GM20431 (cell line): ENCODE data around the gene ADA.
"Not testable (repeated sequence)": the region's sequence is repeated elsewhere in the genome, so short reads cannot be mapped to it uniquely, and the experiment has no call there.

Experiments used
- in situ Hi-C: fragments of 300-500 bp; cut with MseI, MboI; formaldehyde crosslinking; loops from one replicate; pipeline ENCODE4 v1.15.0; 2020; ENCODE audit warnings: low sequenced_read_pairs; ENCODE audit not compliant: unreplicated experiment

ADA gene

DNA sequence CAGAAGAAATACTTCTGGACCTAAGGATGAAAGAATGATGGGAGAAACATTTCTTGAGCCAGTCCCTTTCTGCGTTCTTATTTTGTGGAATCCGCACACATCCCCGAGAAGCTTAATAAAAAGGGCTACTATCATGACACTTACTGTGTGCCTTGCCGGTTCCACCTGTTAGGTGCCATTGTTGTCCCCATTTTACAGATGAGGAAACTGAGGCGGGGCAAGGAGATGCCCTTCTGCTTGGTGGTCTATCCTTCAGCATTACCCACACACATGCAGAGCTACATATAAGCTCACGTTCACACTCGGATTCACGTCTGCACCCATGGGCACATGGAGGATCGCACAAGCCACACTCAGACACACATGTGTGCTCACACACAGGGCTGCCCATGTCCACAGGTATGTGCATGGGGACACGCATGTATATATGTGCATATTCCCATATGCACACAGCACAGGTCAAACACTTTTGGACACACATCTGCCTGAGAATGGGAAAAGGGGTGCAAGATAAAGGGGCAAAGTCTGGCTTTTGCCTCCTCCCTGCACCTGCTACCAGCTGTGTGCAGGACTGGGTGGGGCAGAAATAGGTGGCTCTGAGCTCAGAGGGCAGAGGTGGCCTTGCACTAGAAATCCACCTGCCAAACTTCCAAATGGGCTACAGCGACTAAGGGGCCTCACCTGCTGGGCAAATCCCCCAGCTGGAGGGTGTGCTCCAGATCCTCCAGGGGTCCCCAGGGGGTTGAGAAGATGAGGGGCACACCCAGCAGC is 30.5 kb upstream of the ADA start:
- in situ Hi-C loops, result no loop called here

DNA sequence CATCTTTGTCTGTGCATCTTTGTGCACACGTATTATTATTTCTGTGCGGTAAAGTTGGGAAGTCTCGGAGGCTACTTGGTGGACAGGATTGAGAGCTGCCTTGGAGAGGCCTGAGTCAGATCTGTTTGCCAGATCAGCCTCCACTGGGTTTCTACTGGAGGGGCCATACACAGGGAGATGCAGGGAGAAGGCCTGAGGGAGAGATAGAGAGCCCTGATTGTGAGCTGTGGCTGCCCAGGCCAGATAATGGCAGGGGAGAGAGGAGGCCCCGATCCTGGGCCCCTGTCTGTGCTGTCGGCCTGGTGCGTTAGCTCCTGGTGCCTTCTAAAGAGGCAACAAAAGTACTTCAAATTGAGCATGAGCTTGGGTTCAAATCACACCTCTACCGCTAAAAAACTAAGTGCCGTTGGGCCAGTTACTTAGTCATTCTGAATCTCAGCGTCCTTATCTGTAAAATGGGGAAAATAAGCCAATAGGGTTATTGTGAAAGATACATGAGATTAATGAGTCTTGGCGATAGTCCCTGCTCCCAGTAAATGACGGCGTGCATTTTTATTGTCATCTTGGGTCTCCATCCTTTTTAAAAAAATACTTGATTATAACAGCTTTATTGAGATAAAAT is 27.6 kb upstream of the ADA start:
- in situ Hi-C loops, result no loop called here

DNA sequence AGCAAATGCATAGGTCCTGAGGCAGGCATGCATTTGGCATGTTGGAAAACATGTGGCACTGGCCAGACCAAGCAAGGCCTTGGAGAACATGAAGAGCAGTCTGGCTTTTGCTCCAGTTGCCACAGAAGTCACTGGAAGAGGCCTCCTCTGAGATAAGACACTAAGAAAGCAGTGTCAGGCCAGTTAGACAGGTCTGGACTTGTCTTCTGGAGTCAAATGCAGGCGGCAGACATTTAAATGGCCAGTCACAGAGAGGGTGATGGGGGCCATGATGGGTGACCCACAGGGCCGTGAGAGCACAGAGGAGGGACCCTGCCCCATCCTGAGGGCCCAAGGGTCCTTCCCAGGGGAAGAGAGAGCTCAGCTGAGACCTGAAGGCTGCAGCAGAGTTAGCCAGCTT is 26.7 kb upstream of the ADA start:
- in situ Hi-C loops, result no loop called here

DNA sequence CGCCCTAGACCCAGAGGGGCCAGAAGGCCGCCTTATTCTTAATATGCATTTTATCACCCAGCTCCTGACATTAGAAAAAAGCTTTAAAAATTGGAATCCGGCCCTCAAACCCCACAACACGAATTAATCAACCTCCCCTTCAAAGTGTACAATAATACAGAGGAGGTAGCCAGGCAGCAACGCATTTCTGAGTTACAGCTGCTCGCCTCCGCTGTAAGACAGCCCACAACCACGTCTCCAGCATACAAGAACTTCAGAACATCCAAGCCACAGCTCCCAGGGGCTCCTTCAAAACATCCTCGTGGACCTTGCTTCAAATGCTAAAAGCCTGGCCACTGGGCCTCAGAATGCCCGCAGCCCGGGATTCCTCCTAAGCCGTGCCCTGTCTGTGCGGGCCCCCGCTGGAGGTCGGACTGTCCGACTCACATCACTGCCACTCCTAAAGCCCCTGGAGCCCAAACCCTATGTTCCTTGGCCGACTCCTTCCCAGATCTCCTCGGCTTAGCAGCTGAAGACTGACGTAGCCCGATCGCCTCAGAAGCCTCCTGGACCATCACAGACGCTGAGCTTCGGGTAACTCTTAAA is 20.9 kb upstream of the ADA start:
- in situ Hi-C loops, result not testable (repeated sequence)

DNA sequence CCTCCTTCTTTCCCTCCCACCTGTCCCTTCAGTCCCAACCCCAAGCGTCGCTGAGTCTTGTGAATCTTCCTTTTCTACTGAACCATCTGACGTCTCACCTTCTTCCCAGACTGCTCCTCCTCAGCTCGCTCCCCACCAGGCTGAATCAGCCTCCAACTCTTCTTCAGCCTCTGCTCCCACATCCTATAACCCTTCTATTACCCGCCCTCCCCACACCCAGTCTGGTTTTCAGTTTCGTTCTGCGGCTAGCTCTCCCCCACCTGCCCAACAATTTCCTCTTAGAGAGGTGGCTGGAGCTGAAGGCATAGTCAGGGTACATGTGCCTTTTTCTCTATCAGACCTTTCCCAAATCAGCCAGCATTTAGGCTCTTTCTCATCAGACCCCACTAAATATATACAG is 20.0 kb upstream of the ADA start:
- in situ Hi-C loops, result not testable (repeated sequence)

DNA sequence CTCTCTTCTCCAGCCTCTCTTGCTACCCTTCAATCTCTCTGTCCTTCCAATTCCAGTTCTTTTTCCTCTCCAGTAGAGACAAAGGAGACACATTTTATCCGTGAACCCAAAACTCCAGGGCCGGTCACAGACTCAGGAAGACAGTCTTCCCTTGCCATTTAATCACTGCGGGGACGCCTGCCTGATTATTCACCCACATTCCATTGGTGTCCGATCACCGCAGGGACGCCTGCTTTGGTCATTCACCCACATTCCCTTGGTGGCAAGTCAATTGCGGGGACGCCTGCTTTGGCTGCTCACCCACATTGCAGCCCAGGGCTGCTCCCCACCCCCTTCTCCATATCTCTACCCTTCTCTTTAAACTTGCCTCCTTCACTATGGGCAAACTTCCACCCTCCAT is 19.4 kb upstream of the ADA start:
- in situ Hi-C loops, result not testable (repeated sequence)

DNA sequence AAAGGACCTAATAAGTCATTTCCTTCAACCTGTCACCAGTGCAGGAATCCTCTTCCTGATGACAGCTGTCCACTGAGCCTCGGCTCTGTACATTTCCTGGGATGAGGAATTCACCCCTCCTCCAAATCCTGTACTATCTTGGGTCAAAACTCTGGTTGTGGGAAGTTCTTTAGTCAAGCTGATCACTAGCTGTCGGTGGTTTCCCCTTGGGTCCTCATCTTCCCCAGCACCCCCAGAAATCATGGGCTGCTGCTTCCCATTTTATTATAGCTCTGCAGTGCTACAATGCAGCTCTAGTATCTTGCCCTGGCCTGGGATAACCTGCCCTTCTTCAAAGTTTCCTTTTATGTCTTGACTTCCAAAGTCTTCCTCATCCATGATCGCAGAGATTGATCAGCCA is 14.6 kb upstream of the ADA start:
- in situ Hi-C loops, result no loop called here

DNA sequence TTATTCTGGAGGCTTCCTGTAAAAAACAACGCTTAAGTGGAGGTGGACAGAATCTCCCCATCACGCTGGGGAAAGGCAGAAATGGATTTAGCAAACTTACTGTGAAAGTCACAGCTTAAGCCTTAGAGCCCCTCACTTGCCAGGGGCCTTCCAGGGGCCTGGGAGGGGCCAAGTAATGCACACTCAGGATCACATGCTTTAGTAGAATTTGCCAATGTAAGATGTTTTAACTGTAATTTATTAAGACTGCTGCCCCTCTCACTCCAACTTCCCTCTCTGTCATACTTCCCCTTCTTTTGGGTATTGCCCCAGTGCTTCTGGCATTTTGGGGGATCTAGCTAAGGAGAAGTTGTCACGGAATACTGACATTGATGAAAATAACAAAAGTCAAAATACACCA is 12.6 kb upstream of the ADA start:
- in situ Hi-C loops, result no loop called here

DNA sequence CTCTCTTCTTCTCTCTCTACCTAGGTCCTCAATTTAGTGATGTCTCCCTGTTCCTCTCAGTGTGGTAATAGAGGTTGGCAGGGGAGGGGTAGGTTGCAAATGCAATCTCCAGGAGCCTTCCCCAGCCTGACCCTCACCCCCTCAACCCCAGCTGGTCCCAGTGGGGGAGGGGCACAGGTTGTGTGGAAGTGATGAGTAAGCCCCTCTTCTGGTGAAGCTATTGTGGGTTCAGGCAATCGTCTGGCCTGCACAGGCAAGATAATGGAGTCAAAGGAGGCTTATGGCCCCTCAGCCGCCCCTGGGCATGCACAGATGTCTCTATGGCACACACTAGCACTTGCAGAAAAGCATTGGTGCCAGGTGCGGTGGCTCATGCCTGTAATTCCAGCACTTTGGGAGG is 10.8 kb upstream of the ADA start:
- in situ Hi-C loops, result no loop called here

DNA sequence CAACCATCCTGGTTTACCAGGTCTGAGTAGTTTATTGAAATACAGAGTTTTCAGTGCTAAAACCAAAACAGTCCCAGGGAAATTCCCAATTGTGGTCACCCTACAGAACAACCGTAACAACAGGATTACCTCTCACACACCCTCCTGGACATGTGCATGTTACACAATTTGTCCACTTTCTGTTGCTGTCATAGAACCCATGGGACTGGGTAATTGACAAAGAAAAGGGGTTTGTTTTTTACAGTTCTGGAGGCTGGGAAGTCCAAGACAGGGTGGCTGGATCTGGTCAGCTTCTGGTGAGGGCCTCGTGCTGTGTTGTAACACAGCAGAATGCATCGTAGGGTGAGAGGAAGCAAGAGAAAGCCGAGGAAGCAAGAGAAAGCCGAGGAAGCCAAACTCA is 9.1 kb upstream of the ADA start:
- in situ Hi-C loops, result no loop called here

DNA sequence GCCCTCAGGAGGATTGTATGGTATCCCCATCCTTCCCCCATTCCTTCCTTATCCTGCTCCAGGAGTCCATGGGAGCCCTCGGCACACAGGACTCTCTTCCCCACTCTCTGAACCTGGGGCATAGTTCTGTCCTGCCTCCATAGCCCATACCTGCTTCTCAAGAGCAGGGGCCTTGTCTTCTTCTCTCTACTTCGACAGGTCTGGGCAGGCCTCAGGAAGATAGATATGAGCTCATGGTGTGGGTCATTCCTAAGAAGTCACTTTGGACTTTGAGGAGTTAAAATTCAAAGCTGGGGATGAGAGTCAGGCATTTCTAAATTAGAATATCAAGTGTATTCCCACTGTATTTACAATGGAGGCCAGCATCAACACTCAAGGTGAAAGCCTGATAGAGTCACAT is 8.4 kb upstream of the ADA start:
- in situ Hi-C loops, result no loop called here

DNA sequence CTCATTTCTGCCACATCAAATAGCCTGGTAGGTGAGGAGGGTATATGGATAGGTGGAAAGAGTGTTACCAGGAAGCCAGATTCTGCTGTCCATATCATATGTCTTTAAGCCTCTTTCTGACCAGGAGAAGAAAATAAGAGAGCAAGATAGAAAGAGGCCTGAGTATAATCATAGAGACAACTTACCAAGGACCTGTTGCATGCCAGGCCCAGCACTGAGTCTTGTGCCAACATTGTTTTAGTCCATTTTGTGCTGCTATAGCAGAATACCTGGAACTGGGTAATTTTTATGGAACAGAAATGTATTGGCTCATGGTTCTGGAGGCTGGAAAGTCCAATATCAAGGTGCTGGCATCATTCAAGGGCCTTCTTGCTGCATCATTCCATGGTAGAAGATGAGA is 7.3 kb upstream of the ADA start:
- in situ Hi-C loops, result no loop called here

DNA sequence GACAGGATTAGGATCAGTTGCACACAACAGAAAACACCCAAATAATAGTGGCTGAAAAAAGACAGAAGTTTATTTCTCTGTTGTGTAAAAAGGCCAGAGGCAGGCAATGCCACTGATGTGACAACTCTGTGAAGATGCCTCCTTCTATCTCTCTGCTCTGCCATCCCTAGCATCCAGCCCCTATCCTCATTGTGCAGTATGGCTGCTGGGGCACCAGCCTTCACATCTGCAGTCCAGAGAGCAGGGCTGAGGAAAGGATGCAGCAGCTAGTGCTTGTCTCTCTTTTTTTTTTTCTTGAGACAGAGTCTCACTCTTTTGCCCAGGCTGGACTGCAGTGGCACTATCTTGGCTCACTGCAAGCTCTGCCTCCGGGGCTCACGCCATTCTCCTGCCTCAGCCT is 6.4 kb upstream of the ADA start:
- in situ Hi-C loops, result no loop called here

DNA sequence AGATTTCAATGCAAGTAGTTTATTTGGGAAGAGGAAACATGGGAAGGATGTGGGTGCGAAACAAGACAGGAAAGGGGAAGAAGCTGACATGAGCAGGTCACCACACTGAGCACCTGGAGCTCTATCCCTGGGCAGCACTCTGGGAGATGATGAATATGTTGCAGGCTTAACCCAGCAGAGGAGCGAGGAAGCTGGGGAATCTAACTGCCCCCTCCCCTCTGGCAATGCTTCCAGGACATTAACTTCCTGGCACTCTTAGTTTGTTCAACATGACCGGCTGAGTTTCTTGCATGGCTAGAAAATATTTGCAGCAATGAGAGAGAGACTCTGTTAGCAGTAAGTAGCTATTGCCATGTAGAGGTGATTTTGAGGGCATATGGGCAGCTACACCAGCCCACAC is 4.9 kb upstream of the ADA start:
- in situ Hi-C loops, result no loop called here

DNA sequence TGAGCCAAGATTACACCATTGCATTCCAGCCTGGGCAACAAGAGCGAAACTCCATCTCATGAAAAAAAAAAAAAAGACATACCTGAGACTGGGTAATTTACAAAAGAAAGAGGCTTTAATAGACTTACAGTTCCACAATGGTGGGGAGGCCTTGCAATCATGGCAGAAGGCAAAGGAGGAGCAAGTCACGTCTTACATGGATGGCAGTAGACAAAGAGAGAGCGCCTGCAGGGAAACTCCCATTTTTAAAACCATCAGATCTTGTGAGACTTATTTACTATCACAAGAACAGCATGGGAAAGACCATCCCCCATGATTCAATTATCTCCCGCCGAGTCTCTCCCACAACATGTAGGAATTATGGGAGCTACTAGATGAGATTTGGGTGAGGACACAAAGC is 2.7 kb upstream of the ADA start:
- in situ Hi-C loops, result not testable (repeated sequence)

DNA sequence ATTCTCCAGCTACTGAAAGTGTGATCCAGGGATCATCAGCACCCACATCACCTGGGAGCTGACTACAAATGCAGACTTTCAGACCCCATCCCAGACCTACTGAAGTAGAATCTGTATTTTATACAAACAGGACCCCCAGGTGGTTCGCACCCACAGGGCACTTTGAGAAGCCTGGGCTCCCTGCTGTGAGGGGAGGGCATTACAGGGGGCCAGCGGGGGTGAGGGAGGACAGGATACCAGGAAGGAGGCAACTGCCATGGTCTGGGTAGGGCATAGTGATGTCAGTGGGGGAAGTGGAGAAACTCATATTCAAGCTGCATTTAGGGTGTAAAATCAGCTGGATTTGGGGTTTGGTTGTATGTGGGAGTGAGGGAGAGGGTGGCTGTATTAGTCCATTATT is 2.0 kb upstream of the ADA start:
- in situ Hi-C loops, result no loop called here

DNA sequence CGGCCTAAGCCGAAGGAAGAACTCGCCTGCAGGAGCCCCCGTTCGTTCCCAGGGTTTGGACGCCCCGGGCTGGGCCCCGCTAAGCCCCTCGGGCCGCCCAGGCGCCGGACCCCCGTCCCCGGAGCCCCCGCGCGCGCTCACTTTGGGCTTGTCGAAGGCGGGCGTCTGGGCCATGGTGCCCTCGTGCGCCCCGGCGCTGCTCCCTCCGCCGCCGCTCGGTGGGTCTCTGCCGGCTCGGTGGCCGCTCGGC is 140 bp downstream of the ADA start:
- in situ Hi-C loops, result no loop called here

DNA sequence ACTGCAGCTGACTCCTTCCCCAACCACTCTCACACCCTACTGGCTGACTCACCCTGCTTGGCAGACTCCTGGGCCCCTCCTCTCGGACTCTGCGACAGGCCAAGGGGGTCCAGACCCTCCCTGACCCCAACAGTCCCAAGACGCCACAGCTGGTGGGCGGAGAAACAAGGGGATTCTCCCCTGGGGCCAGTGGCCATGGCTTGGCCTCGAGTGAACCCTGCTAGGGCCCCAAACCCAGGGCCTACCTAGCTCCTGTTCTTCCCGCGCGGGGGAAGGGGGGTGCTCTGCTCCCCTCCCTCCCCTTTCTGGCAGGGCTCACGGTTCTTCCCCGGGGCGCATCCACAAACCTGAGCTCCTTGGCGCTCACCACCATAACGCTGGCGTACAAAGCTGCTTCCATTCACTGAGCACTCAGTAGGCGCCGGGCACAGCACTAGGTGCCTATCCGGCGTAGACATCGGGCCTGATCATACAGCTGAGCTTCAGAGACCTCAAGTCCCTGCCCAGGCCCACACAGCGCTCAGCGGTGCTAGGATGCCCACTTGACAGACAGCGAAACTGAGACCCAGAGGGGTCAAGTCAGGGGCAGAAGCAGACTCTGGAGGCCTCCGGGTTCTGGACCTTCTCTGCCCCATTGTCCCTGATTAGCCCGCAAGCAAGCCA is 597 bp downstream of the ADA start:
- in situ Hi-C loops, result no loop called here

DNA sequence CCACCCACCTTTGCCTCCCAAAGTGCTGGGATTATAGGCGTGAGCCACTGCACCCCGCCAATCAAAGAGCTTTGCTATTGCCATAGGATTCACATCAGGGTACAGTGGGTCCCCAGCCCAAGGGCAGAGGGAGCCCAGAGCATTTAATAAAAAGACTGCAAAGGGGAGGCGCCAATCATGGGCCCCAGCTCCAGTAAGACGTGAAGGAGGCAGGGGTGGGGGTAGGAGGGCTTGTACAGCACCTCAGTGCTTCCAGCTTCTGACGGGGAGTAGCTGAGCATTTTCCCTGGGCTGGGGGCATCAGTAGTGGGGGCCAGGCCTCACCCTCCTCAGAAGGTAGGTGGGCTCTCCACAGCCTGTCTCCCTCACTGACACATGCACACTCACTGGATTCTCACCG is 1.5 kb downstream of the ADA start:
- in situ Hi-C loops, result no loop called here

DNA sequence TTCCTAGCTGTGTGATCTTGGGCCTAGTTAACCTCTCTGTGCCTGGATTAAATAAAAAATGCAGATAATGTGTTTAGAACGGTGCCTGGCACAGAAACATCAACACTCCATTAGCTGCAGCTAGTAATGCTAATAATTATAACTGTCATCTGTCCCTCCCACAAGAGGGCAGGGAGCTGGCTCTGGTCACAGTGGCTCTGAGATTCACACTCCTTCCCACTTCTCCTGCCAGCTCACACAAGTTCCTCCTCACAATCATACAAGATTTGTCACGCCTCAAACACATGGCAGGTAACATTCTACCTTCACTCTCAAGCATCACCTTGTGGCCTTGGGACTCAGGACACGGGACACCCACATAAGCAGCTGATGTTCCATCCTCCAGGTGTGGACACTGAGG is 2.4 kb downstream of the ADA start:
- in situ Hi-C loops, result no loop called here

DNA sequence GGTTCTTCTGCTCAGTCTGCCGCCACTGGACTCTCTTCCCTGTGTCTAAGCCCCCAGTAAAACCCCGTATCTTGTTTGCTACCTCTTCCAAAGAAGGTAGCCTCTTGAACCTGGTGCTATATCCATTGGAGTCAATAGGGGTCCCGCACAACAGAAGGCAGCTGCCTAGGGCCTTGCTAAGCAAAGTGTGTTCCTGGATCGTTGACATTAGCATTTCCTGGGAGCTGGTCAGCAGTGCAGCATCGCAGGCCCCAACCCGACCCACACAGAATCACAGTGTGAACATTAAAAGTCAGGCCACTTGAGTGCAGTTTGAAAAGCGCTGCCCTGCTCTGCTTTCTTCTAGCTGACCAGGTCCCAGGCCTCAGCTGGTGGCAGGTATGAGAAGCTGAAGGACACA is 2.9 kb downstream of the ADA start:
- in situ Hi-C loops, result no loop called here

DNA sequence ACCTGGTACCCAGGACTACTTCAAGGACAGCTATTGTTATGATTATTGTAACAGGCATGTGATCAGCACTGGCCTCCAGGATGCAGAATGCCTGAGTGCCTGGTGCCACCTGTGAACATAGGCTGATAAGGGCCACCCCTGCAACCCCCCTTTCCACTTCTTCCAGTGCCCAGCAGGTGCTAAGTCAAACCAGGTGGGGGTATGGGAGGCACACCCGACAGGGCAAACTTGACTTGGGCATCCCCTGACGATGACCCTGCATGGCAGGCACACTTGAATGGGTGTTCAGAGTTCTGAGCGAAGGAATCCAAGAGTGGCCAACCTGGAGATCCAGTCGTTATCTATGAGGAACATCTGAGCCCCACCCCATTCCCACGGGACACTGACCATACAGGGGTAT is 3.4 kb downstream of the ADA start:
- in situ Hi-C loops, result no loop called here
